GM21360 (cell line): ENCODE data around the gene CYCS.
A peak's percentile ranks its signal among the peaks of the same experiment; 100 is the strongest.
"Not testable (repeated sequence)": the region's sequence is repeated elsewhere in the genome, so short reads cannot be mapped to it uniquely, and the experiment has no call there.

ENCODE experiments used
- ATAC-seq: cut with Tn5 transposase; IDR thresholded peaks from one replicate; pipeline ENCODE4 v1.9.1; 2021; ENCODE audit warnings: mild to moderate bottlenecking, moderate library complexity; ENCODE audit not compliant: unreplicated experiment

CYCS gene

GRCh38 chr7:25119102-25119501 lies 6.0 kb downstream of the CYCS start:
- no peak for ATAC-seq

- peak; percentile 31 for ATAC-seq
Observed at GRCh38 chr7:25118048-25118753, 6.9 kb downstream of the CYCS start.

GRCh38 chr7:25117226-25118047 lies 7.6 kb downstream of the CYCS start:
- ATAC-seq: peak; percentile 74

GRCh38 chr7:25116621-25117020 lies 8.4 kb downstream of the CYCS start:
- ATAC-seq: no peak

GRCh38 chr7:25110514-25110913 lies 14.5 kb downstream of the CYCS start:
- ATAC-seq: not testable (repeated sequence)

GRCh38 chr7:25109276-25109675 lies 15.8 kb downstream of the CYCS start:
- no peak for ATAC-seq

GRCh38 chr7:25105911-25106310 lies 19.1 kb downstream of the CYCS start:
- ATAC-seq: no peak

GRCh38 chr7:25103773-25104172 lies 21.3 kb downstream of the CYCS start:
- ATAC-seq: no peak

- no peak for ATAC-seq
Observed at GRCh38 chr7:25101817-25102216, 23.2 kb downstream of the CYCS start.

- ATAC-seq: peak; percentile 55
Observed at GRCh38 chr7:25098096-25099046, 26.7 kb downstream of the CYCS start.

- no peak for ATAC-seq
Observed at GRCh38 chr7:25095516-25096345, 29.3 kb downstream of the CYCS start.

GRCh38 chr7:25093268-25093826 lies 31.7 kb downstream of the CYCS start:
- peak; percentile 66 for ATAC-seq

- ATAC-seq: no peak
Observed at GRCh38 chr7:25091779-25092178, 33.3 kb downstream of the CYCS start.

GRCh38 chr7:25091176-25091575 lies 33.9 kb downstream of the CYCS start:
- no peak for ATAC-seq

- ATAC-seq: no peak
Observed at GRCh38 chr7:25090374-25090773, 34.7 kb downstream of the CYCS start.

- ATAC-seq: peak; percentile 93
Observed at GRCh38 chr7:25087855-25088254, 37.2 kb downstream of the CYCS start.

GRCh38 chr7:25084821-25085220 lies 40.2 kb downstream of the CYCS start:
- ATAC-seq: no peak

GRCh38 chr7:25083201-25083600 lies 41.9 kb downstream of the CYCS start:
- ATAC-seq: no peak

- ATAC-seq: not testable (repeated sequence)
Observed at GRCh38 chr7:25082041-25082440, 43.0 kb downstream of the CYCS start.

GRCh38 chr7:25077096-25077495 lies 48.0 kb downstream of the CYCS start:
- no peak for ATAC-seq
